ENCODE measurements around the gene ACTN2.

ACTN2 gene

DNA sequence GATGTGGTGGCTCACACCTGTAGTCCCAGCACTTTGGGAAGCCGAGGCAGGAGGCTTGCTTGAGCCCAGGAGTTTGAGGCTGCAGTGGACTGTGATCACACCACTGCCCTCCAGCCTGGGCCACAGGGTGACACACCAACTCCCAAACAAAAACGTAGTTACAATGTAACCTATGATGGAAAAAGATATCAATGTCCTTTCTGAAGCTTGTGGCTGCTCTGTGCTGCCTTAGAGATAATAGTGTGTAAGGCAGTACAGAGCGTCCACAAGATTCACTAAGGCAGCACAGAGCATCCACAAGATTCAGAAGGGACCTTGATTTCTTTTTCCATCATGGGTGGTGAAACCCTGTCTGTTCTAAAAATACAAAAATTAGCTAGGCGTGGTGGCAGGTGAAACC is 42.5 kb downstream of the ACTN2 start:
- no peak for DNase-seq
- H3K4me2 ChIP-seq (ENCODE audit: low read depth, low read length) = no peak overlapping the region
- TF ChIP-seq EZH2 (optimal IDR thresholded peaks at IDR 0.05; ENCODE audit: low read depth, low read length) = no peak
- TF ChIP-seq, protein P1, sequence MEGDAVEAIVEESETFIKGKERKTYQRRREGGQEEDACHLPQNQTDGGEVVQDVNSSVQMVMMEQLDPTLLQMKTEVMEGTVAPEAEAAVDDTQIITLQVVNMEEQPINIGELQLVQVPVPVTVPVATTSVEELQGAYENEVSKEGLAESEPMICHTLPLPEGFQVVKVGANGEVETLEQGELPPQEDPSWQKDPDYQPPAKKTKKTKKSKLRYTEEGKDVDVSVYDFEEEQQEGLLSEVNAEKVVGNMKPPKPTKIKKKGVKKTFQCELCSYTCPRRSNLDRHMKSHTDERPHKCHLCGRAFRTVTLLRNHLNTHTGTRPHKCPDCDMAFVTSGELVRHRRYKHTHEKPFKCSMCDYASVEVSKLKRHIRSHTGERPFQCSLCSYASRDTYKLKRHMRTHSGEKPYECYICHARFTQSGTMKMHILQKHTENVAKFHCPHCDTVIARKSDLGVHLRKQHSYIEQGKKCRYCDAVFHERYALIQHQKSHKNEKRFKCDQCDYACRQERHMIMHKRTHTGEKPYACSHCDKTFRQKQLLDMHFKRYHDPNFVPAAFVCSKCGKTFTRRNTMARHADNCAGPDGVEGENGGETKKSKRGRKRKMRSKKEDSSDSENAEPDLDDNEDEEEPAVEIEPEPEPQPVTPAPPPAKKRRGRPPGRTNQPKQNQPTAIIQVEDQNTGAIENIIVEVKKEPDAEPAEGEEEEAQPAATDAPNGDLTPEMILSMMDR (IDR thresholded peaks at IDR 0.05; ENCODE audit: low read length) = no peak
- no peak for TF ChIP-seq EZH2phosphoT487 (IDR thresholded peaks at IDR 0.05; ENCODE audit: low read length)

DNA sequence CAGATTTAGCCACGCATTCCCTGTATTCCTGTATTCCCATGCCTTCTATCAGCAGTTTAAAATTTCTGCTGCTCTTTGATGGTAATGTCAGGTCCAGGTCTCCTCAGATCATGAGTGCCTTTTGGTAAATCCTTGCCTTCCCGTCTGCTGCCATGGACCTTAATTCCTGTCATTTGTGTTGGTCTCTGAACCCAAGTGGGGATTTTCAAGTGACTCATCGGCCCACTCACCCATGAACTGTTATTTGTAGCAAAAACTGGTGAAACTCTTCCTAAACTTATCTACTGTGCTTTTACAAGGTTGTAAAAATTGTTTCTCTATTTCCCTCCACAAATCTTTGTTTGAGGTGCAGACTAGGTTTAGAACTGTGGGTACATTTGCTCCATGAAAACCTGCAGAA is 47.4 kb downstream of the ACTN2 start:
- Histone ChIP-seq H3K9ac (ENCODE audit: low read length) (no peak overlapping the region), H3K27me3 (replicated peaks; ENCODE audit: insufficient read depth, low read length) (no peaks in the 10 kb centered on the region), H2AFZ (ENCODE audit: low read length) (no peak overlapping the region), H3K9me3 (replicated peaks; ENCODE audit: insufficient read depth, low read length) (no peaks in the 10 kb centered on the region), H4K20me1 (ENCODE audit: insufficient read depth, low read length) (no peaks in the 10 kb centered on the region), H3K27ac (ENCODE audit: low read length) (no peak overlapping the region), H3K36me3 (replicated peaks; ENCODE audit: insufficient read depth, low read length) (no peaks in the 10 kb centered on the region), H3K9me2 (replicated peaks; ENCODE audit: insufficient read depth, low read length) (no peaks in the 10 kb centered on the region), H3K4me3 (ENCODE audit: low read length) (no peak overlapping the region), H3F3A (ENCODE audit: insufficient read depth, low read length) (no peaks in the 10 kb centered on the region), H3K4me2 (ENCODE audit: low read depth, low read length) (no peak overlapping the region), H3K79me2 (ENCODE audit: low read length) (no peaks in the 10 kb centered on the region), H3K4me1 (ENCODE audit: low read length) (no peaks in the 10 kb centered on the region)
- DNase-seq = no peak
- no peak for TF ChIP-seq EZH2 (optimal IDR thresholded peaks at IDR 0.05; ENCODE audit: low read depth, low read length)
- TF ChIP-seq EZH2phosphoT487 (IDR thresholded peaks at IDR 0.05; ENCODE audit: low read length) = no peak
- TF ChIP-seq, protein P1 (IDR thresholded peaks at IDR 0.05; ENCODE audit: low read length) = no peak

More for the DNA sequence above, 42.5 kb downstream of the ACTN2 start:
- Histone ChIP-seq H3K9me3 (replicated peaks; ENCODE audit: insufficient read depth, low read length) (no peaks in the 10 kb centered on the region), H3K4me1 (ENCODE audit: low read length) (no peaks in the 10 kb centered on the region), H3K27ac (ENCODE audit: low read length) (no peak overlapping the region), H3K4me3 (ENCODE audit: low read length) (no peak overlapping the region), H3K27me3 (replicated peaks; ENCODE audit: insufficient read depth, low read length) (no peaks in the 10 kb centered on the region), H3K9me2 (replicated peaks; ENCODE audit: insufficient read depth, low read length) (no peaks in the 10 kb centered on the region), H3F3A (ENCODE audit: insufficient read depth, low read length) (no peaks in the 10 kb centered on the region), H3K36me3 (replicated peaks; ENCODE audit: insufficient read depth, low read length) (no peaks in the 10 kb centered on the region), H3K9ac (ENCODE audit: low read length) (no peak overlapping the region), H4K20me1 (ENCODE audit: insufficient read depth, low read length) (no peaks in the 10 kb centered on the region), H2AFZ (ENCODE audit: low read length) (no peak overlapping the region), H3K79me2 (ENCODE audit: low read length) (no peaks in the 10 kb centered on the region)

DNA sequence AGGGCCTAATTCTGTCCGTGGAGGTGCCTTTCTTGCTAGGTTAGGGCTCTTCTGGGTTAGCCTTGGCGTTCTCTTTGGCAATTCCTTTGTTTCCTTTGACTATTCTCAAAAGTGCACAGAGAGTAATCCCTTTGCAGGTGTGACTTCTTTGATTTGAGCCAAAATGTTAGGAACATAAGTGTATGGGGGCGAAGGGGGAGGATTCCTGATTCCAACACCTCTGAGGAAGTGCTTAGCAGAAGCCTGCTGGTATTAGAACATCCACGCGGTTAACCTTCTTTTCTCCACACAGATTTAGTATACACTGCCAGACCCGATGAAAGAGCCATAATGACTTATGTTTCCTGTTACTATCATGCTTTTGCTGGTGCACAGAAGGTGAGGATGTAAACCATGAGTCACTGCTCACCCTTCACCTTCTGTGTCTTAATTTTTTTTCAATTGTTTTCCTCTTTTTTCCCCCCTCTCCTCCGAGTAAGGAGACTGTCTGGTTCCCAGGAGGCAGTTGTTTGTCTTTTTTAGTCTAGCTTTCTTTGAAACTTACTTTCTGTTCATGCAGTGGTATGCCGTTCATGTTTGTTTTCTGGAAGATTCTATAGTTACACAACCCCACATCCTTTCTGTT is 48.0 kb downstream of the ACTN2 start:
- TF ChIP-seq EZH2phosphoT487 (IDR thresholded peaks at IDR 0.05; ENCODE audit: low read length) (no peak), EZH2 (optimal IDR thresholded peaks at IDR 0.05; ENCODE audit: low read depth, low read length) (no peak)
- TF ChIP-seq, protein P1 (IDR thresholded peaks at IDR 0.05; ENCODE audit: low read length) = no peak
- H3K4me1 ChIP-seq (ENCODE audit: low read length) = no peaks in the 10 kb centered on the region
- no peaks in the 10 kb centered on the region for H3K9me2 ChIP-seq (replicated peaks; ENCODE audit: insufficient read depth, low read length)
- no peaks in the 10 kb centered on the region for H3K27me3 ChIP-seq (replicated peaks; ENCODE audit: insufficient read depth, low read length)
- no peak overlapping the region for H3K4me2 ChIP-seq (ENCODE audit: low read depth, low read length)
- no peak overlapping the region for H2AFZ ChIP-seq (ENCODE audit: low read length)
- H3K79me2 ChIP-seq (ENCODE audit: low read length) = no peaks in the 10 kb centered on the region
- H3K9me3 ChIP-seq (replicated peaks; ENCODE audit: insufficient read depth, low read length) = no peaks in the 10 kb centered on the region
- no peak overlapping the region for H3K9ac ChIP-seq (ENCODE audit: low read length)
- no peaks in the 10 kb centered on the region for H4K20me1 ChIP-seq (ENCODE audit: insufficient read depth, low read length)
- no peak overlapping the region for H3K4me3 ChIP-seq (ENCODE audit: low read length)
- H3K36me3 ChIP-seq (replicated peaks; ENCODE audit: insufficient read depth, low read length) = no peaks in the 10 kb centered on the region
- DNase-seq = no peak
- no peak overlapping the region for H3K27ac ChIP-seq (ENCODE audit: low read length)
- H3F3A ChIP-seq (ENCODE audit: insufficient read depth, low read length) = no peaks in the 10 kb centered on the region
